Activated CD8-positive, alpha-beta T cell treated with anti-CD3 and anti-CD28 coated beads for 36 hours (primary cell): ENCODE results near the gene IRF7. TPM values are rescaled to one million over a fixed set of nuclear protein-coding genes. Genes with fewer than 3 reads are reported as not detected.

Source experiments
- ATAC-seq: fragments of 200-7000 bp; cut with Tn5 transposase; one replicate; pipeline ENCODE4 v1.10.0; 2021; ENCODE audit warnings: mild to moderate bottlenecking, moderate library complexity
- CTCF ChIA-PET: fragments of 350-600 bp; sonication (Branson Sonifier 250); formaldehyde crosslinking; loops from one replicate; lab custom pipeline; 2021; ENCODE audit warnings: antibody characterized with exemption; lab: Charles Lee
- POLR2A ChIA-PET: fragments of 350-600 bp; sonication (Branson Sonifier 250); formaldehyde crosslinking; loops from one replicate; lab custom pipeline; 2021; ENCODE audit warnings: antibody characterized with exemption; lab: Charles Lee
- DNase-seq: peaks from one replicate; pipeline ENCODE4 v3.0.0-alpha.2; 2020
- H3K27ac Mint-ChIP-seq: one replicate; pipeline ENCODE4 v1.8.0; 2021; ENCODE audit warnings: mild to moderate bottlenecking, mixed read lengths
- H3K27me3 Mint-ChIP-seq: one replicate; pipeline ENCODE4 v1.8.0; 2021; ENCODE audit warnings: mixed read lengths
- H3K36me3 Mint-ChIP-seq: one replicate; pipeline ENCODE4 v1.8.0; 2021; ENCODE audit warnings: low read depth, mixed read lengths
- H3K4me1 Mint-ChIP-seq: one replicate; pipeline ENCODE4 v1.8.0; 2021; ENCODE audit warnings: low read depth, mixed read lengths
- H3K4me3 Mint-ChIP-seq: one replicate; pipeline ENCODE4 v1.8.0; 2021; ENCODE audit warnings: mild to moderate bottlenecking, moderate library complexity, mixed read lengths
- H3K9me3 Mint-ChIP-seq: one replicate; pipeline ENCODE4 v1.8.0; 2021; ENCODE audit warnings: mixed read lengths
- intact Hi-C: fragments of 100-400 bp; cut with micrococcal nuclease; formaldehyde crosslinking; loops from one replicate; pipeline ENCODE4 v1.10.0; 2022
- total RNA-seq, 2 experiments: library from RNA; stranded (reverse); gene quantifications; one replicate each; pipeline ENCODE4 v1.2.3, GENCODE V29; 2021
- TF ChIP-seq, protein P1 (sequence below): fragments of 200-600 bp; IDR thresholded peaks from one replicate; pipeline ENCODE4 v1.8.0; 2022; ENCODE audit warnings: antibody characterized with exemption, mild to moderate bottlenecking

IRF7 gene
- total RNA-seq, 2 experiments from 2014 or later = 34.6 to 37.5 TPM

DNA sequence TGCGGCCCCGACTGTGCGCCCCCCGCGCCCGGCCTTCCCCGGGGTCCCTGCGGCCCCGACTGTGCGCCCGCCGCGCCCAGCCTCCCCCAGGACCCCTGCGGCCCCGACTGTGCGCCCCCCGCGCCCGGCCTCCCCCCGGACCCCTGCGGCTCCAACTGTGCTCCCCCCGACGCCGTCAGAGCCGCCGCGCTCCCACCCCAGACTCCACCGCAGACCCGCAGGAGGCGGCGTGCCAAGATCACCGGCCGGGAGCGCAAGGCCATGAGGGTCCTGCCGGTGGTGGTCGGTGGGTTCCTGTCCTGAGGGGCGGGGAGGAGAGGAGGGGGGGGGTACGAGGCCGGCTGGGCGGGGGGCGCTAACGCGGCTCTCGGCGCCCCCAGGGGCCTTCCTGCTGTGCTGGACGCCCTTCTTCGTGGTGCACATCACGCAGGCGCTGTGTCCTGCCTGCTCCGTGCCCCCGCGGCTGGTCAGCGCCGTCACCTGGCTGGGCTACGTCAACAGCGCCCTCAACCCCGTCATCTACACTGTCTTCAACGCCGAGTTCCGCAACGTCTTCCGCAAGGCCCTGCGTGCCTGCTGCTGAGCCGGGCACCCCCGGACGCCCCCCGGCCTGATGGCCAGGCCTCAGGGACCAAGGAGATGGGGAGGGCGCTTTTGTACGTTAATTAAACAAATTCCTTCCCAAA, 24.4 kb upstream of the IRF7 start:
- intact Hi-C loops = no loop called here
- Mint-ChIP-seq H3K4me3 (peak overlapping the region; percentile 31), H3K4me1 (peaks cover 17% of the 10 kb centered on the region), H3K27me3 (peaks cover 27% of the 10 kb centered on the region), H3K27ac (no peak overlapping the region), H3K9me3 (no peaks in the 10 kb centered on the region), H3K36me3 (peaks cover 2% of the 10 kb centered on the region)
- ChIA-PET CTCF (no interaction called here), POLR2A (interaction anchor here (1.2 kb wide), 1 partner anchor 14 kb away, joined by 4 read pairs; the partner anchor contains the start of gene SCT)
- TF ChIP-seq, protein P1, sequence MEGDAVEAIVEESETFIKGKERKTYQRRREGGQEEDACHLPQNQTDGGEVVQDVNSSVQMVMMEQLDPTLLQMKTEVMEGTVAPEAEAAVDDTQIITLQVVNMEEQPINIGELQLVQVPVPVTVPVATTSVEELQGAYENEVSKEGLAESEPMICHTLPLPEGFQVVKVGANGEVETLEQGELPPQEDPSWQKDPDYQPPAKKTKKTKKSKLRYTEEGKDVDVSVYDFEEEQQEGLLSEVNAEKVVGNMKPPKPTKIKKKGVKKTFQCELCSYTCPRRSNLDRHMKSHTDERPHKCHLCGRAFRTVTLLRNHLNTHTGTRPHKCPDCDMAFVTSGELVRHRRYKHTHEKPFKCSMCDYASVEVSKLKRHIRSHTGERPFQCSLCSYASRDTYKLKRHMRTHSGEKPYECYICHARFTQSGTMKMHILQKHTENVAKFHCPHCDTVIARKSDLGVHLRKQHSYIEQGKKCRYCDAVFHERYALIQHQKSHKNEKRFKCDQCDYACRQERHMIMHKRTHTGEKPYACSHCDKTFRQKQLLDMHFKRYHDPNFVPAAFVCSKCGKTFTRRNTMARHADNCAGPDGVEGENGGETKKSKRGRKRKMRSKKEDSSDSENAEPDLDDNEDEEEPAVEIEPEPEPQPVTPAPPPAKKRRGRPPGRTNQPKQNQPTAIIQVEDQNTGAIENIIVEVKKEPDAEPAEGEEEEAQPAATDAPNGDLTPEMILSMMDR = no peak
- peak; percentile 44 for DNase-seq
- ATAC-seq = peak; percentile 29

DNA sequence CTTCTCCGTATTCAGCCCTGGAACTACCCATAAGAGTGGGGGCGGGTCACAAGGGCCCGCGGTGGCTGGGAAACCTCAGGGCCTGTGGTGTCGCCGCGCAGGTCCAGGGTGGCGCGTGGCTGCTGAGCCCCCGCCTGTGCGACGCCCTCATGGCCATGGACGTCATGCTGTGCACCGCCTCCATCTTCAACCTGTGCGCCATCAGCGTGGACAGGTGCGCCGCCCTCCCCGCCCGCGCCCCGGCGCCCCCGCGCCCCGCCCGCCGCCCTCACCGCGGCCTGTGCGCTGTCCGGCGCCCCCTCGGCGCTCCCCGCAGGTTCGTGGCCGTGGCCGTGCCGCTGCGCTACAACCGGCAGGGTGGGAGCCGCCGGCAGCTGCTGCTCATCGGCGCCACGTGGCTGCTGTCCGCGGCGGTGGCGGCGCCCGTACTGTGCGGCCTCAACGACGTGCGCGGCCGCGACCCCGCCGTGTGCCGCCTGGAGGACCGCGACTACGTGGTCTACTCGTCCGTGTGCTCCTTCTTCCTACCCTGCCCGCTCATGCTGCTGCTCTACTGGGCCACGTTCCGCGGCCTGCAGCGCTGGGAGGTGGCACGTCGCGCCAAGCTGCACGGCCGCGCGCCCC, 23.7 kb upstream of the IRF7 start:
- CTCF ChIA-PET = no interaction called here
- ATAC-seq (peak; percentile 21), DNase-seq (no peak)
- no peak overlapping the region for H3K4me3 Mint-ChIP-seq
- no peaks in the 10 kb centered on the region for H3K9me3 Mint-ChIP-seq
- H3K27me3 Mint-ChIP-seq = peaks cover 31% of the 10 kb centered on the region
- TF ChIP-seq, protein P1 = no peak
- POLR2A ChIA-PET = interaction anchor here (1.2 kb wide), 1 partner anchor 13 kb away, joined by 4 read pairs; the partner anchor contains the start of gene SCT
- peaks cover 17% of the 10 kb centered on the region for H3K4me1 Mint-ChIP-seq
- H3K27ac Mint-ChIP-seq = no peak overlapping the region
- H3K36me3 Mint-ChIP-seq = peaks cover 2% of the 10 kb centered on the region
- intact Hi-C loops = no loop called here

DNA sequence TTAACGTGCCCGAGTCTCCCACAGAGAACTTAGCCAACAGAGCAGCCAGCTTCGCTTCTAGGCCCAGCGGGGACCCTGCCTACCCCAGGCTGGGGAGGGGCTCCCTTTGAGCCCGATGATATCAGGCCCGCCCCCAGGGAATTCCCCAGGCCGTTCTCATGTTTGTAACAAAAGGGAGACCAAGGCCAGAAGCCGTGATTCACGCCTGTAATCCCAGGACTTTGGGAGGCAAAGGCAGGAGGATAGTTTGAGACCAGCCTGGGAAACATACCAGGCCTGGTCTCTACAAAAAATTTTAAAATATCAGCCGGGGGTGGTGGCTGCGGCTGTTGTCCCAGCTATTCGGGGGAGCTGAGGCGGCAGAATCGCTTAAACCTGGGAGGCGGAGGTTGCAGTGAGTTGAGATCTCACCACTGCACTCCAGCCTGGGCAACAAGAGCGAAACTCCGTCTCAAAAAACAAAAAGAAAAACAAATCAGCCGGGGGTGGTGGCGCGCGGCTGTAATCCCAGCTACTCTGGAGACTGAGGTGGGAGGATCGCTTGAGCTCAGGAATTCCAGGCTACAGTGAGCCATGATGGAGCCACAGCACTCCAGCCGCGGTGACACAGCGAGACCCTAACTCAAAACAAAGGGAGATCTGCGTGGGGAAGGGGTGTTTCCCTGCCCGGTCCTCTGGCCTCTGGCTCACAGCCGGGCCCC, 23.0 kb upstream of the IRF7 start:
- peaks cover 2% of the 10 kb centered on the region for H3K36me3 Mint-ChIP-seq
- POLR2A ChIA-PET = interaction anchor here (0.6 to 0.8 kb wide), 2 partner anchors 72 to 94 kb away, joined by 3 read pairs; no protein-coding TSS in a partner anchor
- peaks cover 31% of the 10 kb centered on the region for H3K27me3 Mint-ChIP-seq
- H3K4me3 Mint-ChIP-seq = no peak overlapping the region
- TF ChIP-seq, protein P1 = no peak
- H3K4me1 Mint-ChIP-seq = peaks cover 17% of the 10 kb centered on the region
- CTCF ChIA-PET = no interaction called here
- DNase-seq = no peak
- intact Hi-C loops = no loop called here
- no peak overlapping the region for H3K27ac Mint-ChIP-seq
- no peaks in the 10 kb centered on the region for H3K9me3 Mint-ChIP-seq
- ATAC-seq = no peak

DNA sequence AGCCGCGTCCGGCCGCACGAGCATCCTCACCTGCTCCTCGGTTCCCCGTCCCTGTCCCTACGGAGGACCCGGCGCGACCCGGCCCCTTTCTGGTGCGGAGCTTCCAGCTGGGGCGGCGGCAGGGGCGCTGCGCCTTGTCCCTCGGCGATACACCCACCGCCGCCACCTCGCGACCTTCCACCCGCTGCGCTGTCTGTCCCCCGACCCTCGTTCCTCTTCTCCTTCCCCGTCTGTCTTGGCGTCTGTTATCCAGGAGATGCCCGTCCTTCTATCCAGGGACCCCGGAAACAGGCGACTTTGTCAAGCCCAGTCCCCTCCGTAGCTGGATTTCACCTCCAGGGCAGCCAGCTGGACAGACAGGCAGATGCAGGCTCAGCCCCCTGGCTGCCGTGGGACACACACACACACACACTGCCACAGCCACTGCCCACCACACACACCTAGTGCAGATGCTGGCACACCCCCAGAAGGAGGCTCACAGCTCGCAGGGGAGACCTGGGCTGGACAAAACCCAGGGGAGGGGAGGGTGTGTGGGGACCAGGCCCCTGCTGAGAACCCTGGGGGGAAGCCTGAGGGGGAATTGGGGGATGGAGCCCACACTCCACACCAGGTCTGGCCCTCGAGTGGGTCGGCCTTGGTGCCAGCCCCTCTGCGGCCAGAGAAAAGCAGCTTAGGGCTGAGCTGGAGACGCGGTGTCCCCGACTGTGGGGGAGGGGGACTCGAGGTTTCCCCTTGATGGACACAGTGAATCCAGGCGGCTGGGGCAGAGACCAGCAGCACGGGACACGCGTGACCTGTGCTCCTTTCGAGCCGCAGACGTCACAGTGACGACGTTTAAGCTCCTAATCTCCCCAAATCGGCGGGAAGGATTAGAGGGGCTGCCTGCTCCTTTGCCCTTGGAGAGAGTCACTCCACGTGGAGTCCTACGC, 22.1 kb upstream of the IRF7 start:
- TF ChIP-seq, protein P1 = no peak
- ATAC-seq (no peak), DNase-seq (no peak)
- ChIA-PET CTCF (interaction anchor here (1.1 kb wide), 1 partner anchor 9 kb away, joined by 4 read pairs; no protein-coding TSS in a partner anchor), POLR2A (interaction anchor here (0.6 to 0.8 kb wide), 3 partner anchors 51 to 93 kb away, joined by 3 read pairs; no protein-coding TSS in a partner anchor)
- no peaks in the 10 kb centered on the region for H3K9me3 Mint-ChIP-seq
- H3K4me3 Mint-ChIP-seq = peak overlapping the region; percentile 7
- H3K4me1 Mint-ChIP-seq = peaks cover 17% of the 10 kb centered on the region
- H3K27me3 Mint-ChIP-seq = peaks cover 31% of the 10 kb centered on the region
- H3K27ac Mint-ChIP-seq = no peak overlapping the region
- intact Hi-C loops = no loop called here
- peaks cover 2% of the 10 kb centered on the region for H3K36me3 Mint-ChIP-seq
